Left ventricle myocardium superior (tissue), 1 donor: ENCODE results near the gene SUB1. TPM values are rescaled to one million over a fixed set of nuclear protein-coding genes. Genes with fewer than 3 reads are reported as not detected.
"Not testable (repeated sequence)": the region's sequence is repeated elsewhere in the genome, so short reads cannot be mapped to it uniquely, and the experiment has no call there.

Experiments
- ATAC-seq: fragments of 200-7000 bp; cut with Tn5 transposase; one replicate; pipeline ENCODE4 v1.9.1; 2020; ENCODE audit warnings: mild to moderate bottlenecking, moderate library complexity
- DNase-seq: peaks from one replicate; pipeline ENCODE4 v3.0.0-alpha.2; 2020
- intact Hi-C: fragments of 100-400 bp; cut with micrococcal nuclease; formaldehyde crosslinking; loops from one replicate; pipeline ENCODE4 v1.11.0; 2022
- total RNA-seq: library from RNA; stranded (reverse); fragmentation: NEBNext Ultra II Directional; extraction: Animal tissue kit (Norgen Biotek cat#: 25700); gene quantifications from one replicate; pipeline ENCODE4 v1.2.1, GENCODE V29; 2021
- donor health status: DM: no; HTN: yes; CAD: no; lungs with severe emphysema.

SUB1 gene
- total RNA-seq, 1 donor from 2014 or later, result 183 TPM

DNA sequence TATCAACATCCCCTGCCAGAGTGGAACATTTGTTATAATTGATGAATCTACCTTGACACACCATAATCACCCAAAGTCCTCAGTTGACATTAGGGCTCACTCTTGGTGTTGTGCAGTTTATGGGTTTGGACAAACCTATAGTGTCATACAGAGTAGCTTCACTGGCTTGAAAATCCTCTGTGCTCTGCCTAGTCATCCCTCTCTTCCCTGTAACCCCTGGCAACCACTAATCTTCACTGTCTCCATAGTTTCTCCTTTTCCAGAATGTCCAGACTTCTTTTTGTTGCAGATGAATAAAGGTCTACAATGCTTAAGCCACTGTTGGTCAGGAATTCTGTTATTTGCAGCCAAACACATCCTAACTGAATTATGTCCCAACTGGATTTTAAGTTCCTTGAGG, 22.5 kb upstream of the SUB1 start:
- DNase-seq, result no peak
- ATAC-seq, result no peak
- intact Hi-C loops, result no loop called here

- ATAC-seq (peak; percentile 91), DNase-seq (no peak)
Observed at GRCh38 chr5:32563614-32564013, 21.7 kb upstream of the SUB1 start.

DNA sequence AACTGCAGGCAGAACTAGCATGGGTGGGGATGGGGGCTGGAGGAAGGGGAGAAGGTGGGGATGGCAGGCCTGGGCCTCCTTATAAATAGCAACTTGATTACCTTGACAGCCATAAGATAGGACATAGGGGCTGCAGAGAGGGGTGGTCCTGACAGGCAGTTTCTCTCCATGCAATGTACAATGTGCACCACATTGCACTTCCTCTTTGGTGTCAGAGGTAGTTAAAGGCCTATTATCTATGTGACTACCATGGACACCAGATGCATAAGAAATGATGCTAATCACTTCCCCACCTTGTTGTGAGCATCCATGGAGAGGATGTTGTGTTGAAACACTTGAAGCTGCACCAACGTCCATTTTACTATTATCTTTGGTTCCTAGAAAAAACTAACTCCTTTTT, 20.2 kb upstream of the SUB1 start:
- DNase-seq (no peak), ATAC-seq (no peak)
- intact Hi-C loops, result no loop called here

More at GRCh38 chr5:32563614-32564013, 21.7 kb upstream of the SUB1 start:
- intact Hi-C loops, result no loop called here

GRCh38 chr5:32566319-32567111, 18.8 kb upstream of the SUB1 start:
- ATAC-seq (no peak), DNase-seq (no peak)
- intact Hi-C loops, result no loop called here

GRCh38 chr5:32571128-32571527, 14.2 kb upstream of the SUB1 start:
- ATAC-seq, result no peak
- intact Hi-C loops, result no loop called here
- no peak for DNase-seq

GRCh38 chr5:32572778-32573480, 12.4 kb upstream of the SUB1 start:
- ATAC-seq (no peak), DNase-seq (no peak)
- intact Hi-C loops, result no loop called here

GRCh38 chr5:32573481-32573854, 11.9 kb upstream of the SUB1 start:
- intact Hi-C loops, ATAC-seq, DNase-seq: not testable (repeated sequence)

GRCh38 chr5:32574540-32575175, 10.7 kb upstream of the SUB1 start:
- ATAC-seq, result no peak
- DNase-seq, result no peak
- intact Hi-C loops, result no loop called here

DNA sequence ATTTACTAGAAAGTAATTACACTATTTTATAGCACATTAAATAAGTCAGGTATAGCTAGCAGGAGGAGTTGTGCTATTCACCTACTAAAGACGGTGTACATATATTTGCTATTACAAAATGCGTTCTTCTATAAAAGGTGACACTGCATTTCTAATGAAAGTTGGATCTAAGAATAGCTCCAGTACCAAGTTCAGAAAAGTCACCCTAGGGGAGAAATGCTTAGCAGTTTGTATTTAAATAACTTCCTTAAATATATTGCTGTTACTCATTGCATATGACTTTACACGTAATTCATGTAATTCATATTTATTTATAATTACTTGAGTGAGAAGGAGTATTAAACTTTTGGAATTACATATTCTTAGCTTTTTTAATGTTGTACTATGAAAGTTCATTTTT, 7.0 kb upstream of the SUB1 start:
- intact Hi-C loops, result no loop called here
- DNase-seq (no peak), ATAC-seq (no peak)

DNA sequence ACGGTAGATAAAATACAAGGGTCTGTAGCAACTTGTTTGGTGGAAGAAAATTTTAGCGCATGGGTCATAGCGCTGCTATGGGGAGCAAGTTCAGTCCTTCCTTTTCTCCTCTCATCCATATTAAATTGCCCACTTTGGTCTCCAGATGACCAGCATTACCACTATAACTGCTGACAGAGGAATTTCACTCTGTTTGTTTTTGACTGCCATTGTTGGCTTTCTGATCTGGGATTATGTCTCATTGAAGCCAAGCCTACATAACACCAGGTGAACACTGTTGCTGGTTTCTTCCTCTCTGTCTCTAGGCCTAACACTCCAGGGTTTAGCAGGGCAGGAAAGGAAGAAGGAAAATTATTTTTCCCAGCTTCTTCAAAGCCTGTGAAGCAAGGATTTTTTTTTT, 6.6 kb upstream of the SUB1 start:
- ATAC-seq (no peak), DNase-seq (no peak)
- intact Hi-C loops, result no loop called here

- DNase-seq (no peak), ATAC-seq (no peak)
- intact Hi-C loops, result no loop called here
Observed at GRCh38 chr5:32581010-32581785, 4.2 kb upstream of the SUB1 start.

- ATAC-seq, result no peak
- intact Hi-C loops, result no loop called here
- DNase-seq, result no peak
Observed at GRCh38 chr5:32583582-32584232, 1.6 kb upstream of the SUB1 start.

DNA sequence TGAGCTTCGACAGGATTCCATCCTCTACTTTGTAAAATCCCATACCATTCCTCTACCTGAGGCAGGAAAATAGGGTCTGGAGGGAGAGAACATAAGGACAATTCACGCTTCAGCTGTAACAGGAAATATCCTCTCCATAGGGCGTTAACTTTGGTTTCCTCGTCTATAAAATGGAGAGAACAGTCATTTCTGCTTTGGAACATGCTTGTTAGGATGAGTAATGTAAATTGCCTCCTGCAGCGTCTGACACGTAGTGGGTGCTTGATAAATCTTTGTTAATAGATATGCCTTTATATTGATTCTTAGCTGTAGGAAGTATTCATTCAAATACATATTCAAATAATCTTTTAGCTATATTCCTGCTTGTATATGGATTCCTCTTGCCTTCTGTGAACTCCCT, 711 bp upstream of the SUB1 start:
- intact Hi-C loops, result no loop called here
- DNase-seq (no peak), ATAC-seq (no peak)

DNA sequence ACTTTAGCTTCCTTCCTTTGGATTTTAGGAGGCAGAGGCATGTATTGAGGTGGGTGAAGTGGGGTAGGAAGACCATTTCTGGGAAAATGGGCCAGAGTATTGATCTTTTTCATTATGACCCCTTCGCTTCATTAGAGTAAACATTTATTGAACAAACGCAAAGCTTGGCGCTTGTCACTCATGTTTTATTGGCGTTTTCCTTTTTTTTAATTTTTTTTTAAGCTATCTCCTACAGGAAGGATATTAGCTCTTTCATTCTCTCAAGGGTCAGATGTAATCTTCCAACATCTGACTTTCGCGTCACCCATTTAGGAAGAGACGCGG, 273 bp upstream of the SUB1 start:
- intact Hi-C loops, result no loop called here
- DNase-seq, result no peak
- no peak for ATAC-seq

- no peak for ATAC-seq
- intact Hi-C loops, result no loop called here
- no peak for DNase-seq
Observed at GRCh38 chr5:32586276-32586599, 881 bp downstream of the SUB1 start.

DNA sequence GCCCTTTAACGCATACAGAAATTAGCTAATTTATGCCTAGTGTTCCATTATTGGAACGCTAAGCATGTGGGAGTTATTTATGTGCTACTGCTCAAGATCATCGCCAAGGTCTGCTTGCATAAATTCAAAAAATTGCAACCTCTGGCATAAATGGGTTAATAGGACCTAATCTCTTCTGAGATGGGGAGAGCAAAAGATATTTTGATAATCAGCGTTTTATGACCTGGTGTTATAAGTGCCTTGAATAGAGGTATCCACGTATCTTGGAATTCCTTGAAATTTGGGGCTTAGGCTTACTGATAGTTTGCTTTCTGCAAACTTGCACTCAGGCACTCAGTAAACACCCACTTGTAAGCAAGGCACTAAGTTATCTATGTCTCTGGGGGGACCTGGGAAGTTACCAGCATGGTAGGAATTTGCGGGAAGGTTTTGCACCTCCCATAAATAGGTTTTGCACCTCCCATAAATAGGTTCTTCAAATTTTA, 1.8 kb downstream of the SUB1 start:
- ATAC-seq (no peak), DNase-seq (no peak)
- intact Hi-C loops, result no loop called here

- intact Hi-C loops, result no loop called here
- ATAC-seq (no peak), DNase-seq (no peak)
Observed at GRCh38 chr5:32589416-32589815, 4.1 kb downstream of the SUB1 start.

DNA sequence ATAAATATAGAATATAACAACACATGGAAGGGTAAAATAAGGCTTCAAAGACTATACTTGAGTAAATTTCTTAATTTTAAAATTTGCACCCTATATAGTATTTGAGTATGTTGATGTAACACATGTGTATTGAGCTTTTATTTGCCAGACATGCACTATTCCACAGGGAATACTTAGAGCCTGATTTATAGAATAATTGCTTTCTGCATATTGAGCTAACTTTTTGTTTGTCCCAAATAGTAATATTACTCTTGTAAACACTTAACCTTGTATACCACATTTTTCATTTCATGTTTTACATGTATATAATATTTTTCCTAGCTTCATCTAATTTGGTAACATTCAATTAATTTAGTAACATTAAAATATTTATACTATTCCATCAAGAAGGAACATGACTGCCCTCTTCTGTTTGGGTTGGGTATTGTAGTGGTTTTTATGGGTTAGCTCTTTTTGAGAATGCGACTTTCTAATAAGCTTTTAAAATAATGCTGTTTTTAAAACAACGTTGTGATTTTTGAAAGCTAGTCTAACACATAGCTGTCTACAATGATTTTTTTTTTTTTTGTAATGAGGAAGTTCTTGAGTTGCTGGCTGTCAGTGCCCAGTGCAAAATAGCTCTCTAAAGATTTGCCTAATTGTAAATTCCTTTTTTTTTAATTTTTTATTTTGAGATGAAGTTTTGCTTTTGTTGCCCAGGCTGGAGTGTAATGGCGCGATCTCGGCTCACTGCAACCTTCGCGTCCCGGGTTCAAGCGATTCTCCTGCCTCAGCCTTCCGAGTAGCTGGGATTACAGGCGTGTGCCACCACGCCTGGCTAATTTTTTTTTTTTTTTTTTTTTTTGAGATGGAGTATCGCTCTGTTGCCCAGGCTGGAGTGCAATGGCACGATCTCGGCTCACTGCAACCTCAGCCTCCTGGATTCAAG, 4.8 kb downstream of the SUB1 start:
- ATAC-seq, result no peak
- intact Hi-C loops, result loop anchor here (5.0 kb wide), 1 partner anchor 103 kb away; no protein-coding TSS in a partner anchor
- DNase-seq, result no peak
